Skeletal muscle tissue (tissue), 4 donors: Measurements from ENCODE around the gene PPP1R16B. TPM values are rescaled to one million over a fixed set of nuclear protein-coding genes. Genes with fewer than 3 reads are reported as not detected.
A peak's percentile ranks its signal among the peaks of the same experiment; 100 is the strongest.

ENCODE experiments used
- H3K27ac ChIP-seq: one replicate; pipeline ENCODE4 v1.7.0; 2013; ENCODE audit warnings: mild to moderate bottlenecking, low read depth, low read length, inconsistent platforms
- H3K27me3 ChIP-seq, 3 donors: one replicate each; pipeline ENCODE4 v1.7.0; 2013; ENCODE audit warnings: low read length in 3 of 3; ENCODE audit not compliant: control insufficient read depth in 3 of 3, insufficient read depth in 3 of 3
- H3K36me3 ChIP-seq, 3 donors: one replicate each; pipeline ENCODE4 v1.7.0; 2013; ENCODE audit warnings: low read length in 3 of 3; ENCODE audit not compliant: control insufficient read depth in 3 of 3, insufficient read depth in 3 of 3
- H3K4me1 ChIP-seq, 3 donors: one replicate each; pipeline ENCODE4 v1.7.0; 2013; ENCODE audit warnings: low read length in 3 of 3, mild to moderate bottlenecking in 3 of 3; ENCODE audit not compliant: control insufficient read depth in 3 of 3, insufficient read depth in 3 of 3
- H3K4me3 ChIP-seq, 3 donors: one replicate each; pipeline ENCODE4 v1.7.0; 2013; ENCODE audit warnings: low read length in 3 of 3
- H3K9ac ChIP-seq, 3 donors: one replicate each; pipeline ENCODE4 v1.7.0; 2013; ENCODE audit warnings: low read length in 3 of 3, mild to moderate bottlenecking in 3 of 3, moderate library complexity in 2 of 3, low read depth in 1 of 3
- H3K9me3 ChIP-seq, 3 donors: one replicate each; pipeline ENCODE4 v1.7.0; 2013; ENCODE audit warnings: low read length in 3 of 3; ENCODE audit not compliant: control insufficient read depth in 3 of 3
- total RNA-seq: library from RNA; depleted of rRNA; stranded (reverse); fragments of >200 nt; gene quantifications from one replicate; pipeline ENCODE4 v1.2.3, GENCODE V29; 2014
- donor health status: Osteomylitis.

PPP1R16B gene
- total RNA-seq, 1 donor from 2014 or later: 4.2 TPM

DNA sequence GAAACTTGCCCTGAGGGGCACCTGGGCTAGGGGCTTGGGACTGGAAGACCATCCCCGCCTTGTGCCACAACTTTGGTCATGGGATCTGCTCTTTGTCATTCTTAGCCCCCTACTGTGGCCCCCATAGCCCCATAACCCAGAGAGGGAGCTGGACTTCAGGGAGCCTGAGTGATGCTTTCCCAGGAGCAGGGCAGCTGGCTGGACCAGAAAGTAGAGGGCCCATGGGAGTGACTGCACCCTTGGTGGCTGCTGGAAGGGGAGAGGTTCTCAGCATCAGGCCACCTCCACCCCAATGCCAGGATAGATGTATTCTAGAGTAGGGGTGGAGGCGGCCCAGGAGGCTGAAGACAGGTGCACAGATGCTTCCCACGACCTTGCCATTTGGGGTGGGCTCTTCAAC lies 114.9 kb downstream of the PPP1R16B start:
- H3K9ac ChIP-seq: no peak overlapping the region
- H3K4me1 ChIP-seq: no peaks in the 10 kb centered on the region
- H3K9me3 ChIP-seq: no peaks in the 10 kb centered on the region
- H3K36me3 ChIP-seq: no peaks in the 10 kb centered on the region
- H3K4me3 ChIP-seq: no peak overlapping the region
- H3K27me3 ChIP-seq: peaks cover 11 to 13% (median 12%) of the 10 kb centered on the region in 3 donors
- no peak overlapping the region for H3K27ac ChIP-seq

DNA sequence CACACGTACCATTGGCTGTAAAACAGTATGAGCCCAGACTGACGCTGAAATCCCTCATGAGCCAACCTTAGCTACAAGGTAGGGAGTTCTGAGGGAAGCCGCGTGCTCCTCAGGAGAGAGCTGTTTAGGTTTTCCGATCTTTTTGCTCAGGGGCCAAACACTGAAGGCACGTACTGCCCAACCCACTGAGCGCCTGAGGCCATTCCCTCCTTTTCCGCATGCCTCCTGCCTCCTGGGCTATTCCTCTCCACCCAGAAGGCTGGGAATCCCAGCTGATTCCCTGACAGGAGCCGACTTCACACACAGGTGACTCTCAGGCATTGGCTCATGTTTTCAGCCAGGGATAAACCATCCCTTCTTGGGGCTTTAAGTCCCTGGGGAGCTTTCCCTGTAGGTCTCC lies 115.4 kb downstream of the PPP1R16B start:
- no peaks in the 10 kb centered on the region for H3K9me3 ChIP-seq
- H3K36me3 ChIP-seq: no peaks in the 10 kb centered on the region
- peaks cover 0 to 1% (median 0%) of the 10 kb centered on the region in 3 donors for H3K4me1 ChIP-seq
- no peak overlapping the region for H3K9ac ChIP-seq
- H3K4me3 ChIP-seq: no peak overlapping the region
- no peak overlapping the region for H3K27ac ChIP-seq
- peaks cover 11 to 13% (median 12%) of the 10 kb centered on the region in 3 donors for H3K27me3 ChIP-seq

DNA sequence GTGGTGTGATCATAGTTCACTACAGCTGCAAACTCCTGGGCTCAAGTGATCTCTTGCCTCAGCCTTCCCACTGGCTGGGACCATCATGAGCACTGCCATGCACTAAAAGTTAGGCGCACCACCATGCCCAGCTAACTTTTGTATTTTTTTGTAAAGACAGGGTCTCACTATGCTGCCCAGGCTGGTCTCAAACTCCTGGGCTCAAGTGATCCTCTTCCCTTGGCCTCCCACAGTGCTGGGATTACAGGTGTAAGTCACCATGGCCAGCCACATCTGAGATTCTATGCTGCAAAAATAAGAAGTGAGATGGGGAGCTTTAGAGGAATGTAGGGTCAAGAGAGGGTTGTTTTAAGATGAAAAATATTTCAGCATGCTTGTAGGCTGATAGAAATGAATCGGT lies 119.2 kb downstream of the PPP1R16B start:
- Histone ChIP-seq H3K27ac (no peak overlapping the region), H3K27me3 (peaks cover 11 to 27% (median 22%) of the 10 kb centered on the region in 3 donors), H3K9me3 (no peaks in the 10 kb centered on the region), H3K4me3 (no peak overlapping the region), H3K9ac (no peak overlapping the region), H3K36me3 (no peaks in the 10 kb centered on the region), H3K4me1 (peaks cover 8 to 15% (median 9%) of the 10 kb centered on the region in 3 donors)

DNA sequence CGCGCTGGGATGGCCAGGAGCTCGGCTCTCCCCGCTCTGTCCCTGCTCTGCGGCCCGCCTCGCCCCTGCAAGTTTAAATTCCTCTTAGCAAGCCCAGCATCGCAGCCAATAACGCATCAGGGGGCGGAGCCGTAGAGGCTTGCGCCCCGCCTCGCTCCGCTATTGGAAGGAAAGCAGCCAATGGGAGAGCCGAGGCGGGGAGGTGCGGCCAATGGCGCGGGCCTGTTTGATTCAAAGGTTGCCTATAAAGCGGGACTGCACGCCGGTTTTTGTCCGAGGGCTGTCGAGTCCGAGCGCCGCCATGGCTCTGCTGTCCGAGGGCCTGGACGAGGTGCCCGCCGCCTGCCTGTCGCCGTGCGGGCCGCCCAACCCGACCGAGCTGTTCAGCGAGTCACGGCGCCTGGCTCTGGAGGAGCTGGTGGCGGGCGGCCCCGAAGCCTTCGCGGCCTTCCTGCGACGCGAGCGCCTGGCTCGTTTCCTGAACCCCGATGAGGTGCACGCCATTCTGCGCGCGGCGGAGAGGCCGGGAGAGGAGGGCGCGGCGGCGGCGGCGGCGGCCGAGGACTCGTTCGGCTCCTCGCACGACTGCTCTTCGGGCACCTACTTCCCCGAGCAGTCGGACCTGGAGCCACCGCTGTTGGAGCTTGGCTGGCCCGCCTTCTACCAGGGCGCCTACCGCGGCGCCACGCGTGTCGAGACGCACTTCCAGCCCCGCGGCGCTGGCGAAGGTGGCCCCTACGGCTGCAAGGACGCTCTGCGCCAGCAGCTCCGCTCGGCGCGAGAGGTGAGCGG lies 120.8 kb downstream of the PPP1R16B start, which contains the start of gene FAM83D:
FAM83D (plus strand) TSS at position 276 of the 792 bp plus-strand sequence; CDS start at position 302, 26 bp downstream.
- Histone ChIP-seq H3K4me3 (peak within 1 kb of the TSS; percentile 19 to 73 (median 69)), H3K9me3 (no peaks in the 10 kb centered on the region), H3K27me3 (peaks cover 0 to 21% (median 15%) of the 10 kb centered on the region in 3 donors), H3K27ac (no peak within 1 kb of the TSS), H3K9ac (peak within 1 kb of the TSS in 2 of 3 donors; percentile 38 to 68), H3K36me3 (no peaks in the 10 kb centered on the region), H3K4me1 (peaks cover 8 to 15% (median 9%) of the 10 kb centered on the region in 3 donors)

DNA sequence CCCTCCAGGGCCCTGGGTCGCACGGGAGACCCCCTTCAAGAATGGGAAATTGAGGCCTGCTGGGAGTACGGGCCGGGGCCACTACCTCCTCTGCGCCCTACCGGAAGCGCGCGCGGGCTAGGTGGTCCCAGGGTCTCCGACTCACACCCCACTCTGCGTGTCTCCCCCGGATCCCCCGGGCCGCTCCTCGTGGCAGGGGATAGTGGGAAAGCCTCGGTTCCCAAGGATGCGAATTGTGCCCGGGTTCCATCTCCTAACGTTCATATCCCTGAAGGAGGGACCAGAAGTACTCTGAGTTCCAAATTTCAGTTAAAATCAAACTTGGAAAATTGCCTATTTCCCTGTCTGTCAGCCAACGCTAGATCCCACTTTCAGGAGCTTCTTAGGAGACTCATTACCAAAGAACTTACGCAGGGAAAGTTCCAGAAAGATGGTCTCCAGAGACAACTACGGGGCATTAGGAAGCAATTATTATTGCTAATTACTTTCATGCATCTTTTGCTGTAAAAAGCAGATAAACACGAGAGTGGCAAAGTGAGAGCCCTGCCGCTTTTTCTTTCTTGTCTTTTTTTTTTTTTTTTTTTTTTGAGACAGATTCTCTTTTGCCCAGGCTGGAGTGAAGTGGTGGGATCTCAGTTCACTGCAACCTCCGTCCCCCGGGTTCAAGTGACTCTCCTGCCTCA lies 121.6 kb downstream of the PPP1R16B start:
- Histone ChIP-seq H3K9me3 (no peaks in the 10 kb centered on the region), H3K27me3 (peaks cover 0 to 16% (median 15%) of the 10 kb centered on the region in 3 donors), H3K4me3 (peak overlapping the region; percentile 19 to 73 (median 69)), H3K9ac (peak overlapping the region in 2 of 3 donors; percentile 38 to 68), H3K4me1 (peaks cover 8 to 15% (median 9%) of the 10 kb centered on the region in 3 donors), H3K27ac (no peak overlapping the region), H3K36me3 (no peaks in the 10 kb centered on the region)

DNA sequence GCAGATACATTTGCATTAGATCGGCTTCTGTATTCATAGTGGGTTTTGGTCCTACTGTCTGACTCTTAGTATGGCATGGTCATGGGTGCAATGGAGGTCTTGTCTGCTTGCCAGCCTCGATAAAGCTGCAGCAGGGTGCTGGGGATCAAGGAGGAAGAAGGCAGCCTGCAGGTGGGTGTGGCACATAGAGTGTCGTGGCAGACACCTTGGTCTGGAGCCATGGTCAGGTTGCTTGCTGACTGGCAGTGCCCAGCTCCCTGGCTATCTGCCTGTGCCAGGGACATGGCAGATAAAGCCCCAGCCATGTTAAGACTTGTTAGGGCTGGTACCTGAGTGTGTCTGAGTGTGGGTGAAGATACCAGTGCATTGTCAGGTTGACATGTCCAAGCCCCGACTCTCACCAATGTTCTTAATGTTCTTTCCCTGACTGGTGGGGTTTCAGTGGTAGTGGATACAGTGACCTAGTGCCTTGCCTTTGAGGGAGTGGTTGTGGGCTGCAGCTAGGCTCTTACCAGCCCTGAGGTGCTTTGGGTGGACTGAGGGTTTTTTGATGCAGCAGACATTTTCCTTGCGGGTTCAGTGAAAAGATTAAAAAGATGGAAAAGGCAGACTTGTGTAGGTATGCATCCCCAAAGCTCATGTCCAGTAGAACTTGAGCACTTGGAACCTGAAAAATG lies 122.5 kb downstream of the PPP1R16B start:
- no peak overlapping the region for H3K27ac ChIP-seq
- no peak overlapping the region for H3K4me3 ChIP-seq
- H3K36me3 ChIP-seq: no peaks in the 10 kb centered on the region
- H3K9ac ChIP-seq: no peak overlapping the region
- no peaks in the 10 kb centered on the region for H3K9me3 ChIP-seq
- peaks cover 8 to 15% (median 9%) of the 10 kb centered on the region in 3 donors for H3K4me1 ChIP-seq
- H3K27me3 ChIP-seq: peaks cover 0 to 16% (median 15%) of the 10 kb centered on the region in 3 donors

DNA sequence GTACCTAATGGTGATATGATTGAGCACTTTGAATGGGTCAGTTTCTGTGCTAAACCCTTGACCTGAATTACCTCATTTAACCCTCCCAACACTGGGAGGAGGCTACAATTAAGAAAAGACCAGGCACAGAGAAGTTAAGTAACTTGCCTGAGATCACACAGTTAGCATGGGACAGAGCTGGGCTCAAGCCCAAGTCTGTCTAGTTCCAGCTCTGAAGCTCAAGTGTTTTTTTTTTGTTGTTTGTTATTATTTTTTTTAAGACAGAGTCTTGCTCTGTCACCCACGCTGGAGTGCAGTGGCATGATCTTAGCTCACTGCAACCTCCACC lies 124.7 kb downstream of the PPP1R16B start:
- no peak overlapping the region for H3K9ac ChIP-seq
- peaks cover 0 to 16% (median 15%) of the 10 kb centered on the region in 3 donors for H3K27me3 ChIP-seq
- H3K9me3 ChIP-seq: no peaks in the 10 kb centered on the region
- H3K36me3 ChIP-seq: no peaks in the 10 kb centered on the region
- H3K27ac ChIP-seq: no peak overlapping the region
- no peak overlapping the region for H3K4me3 ChIP-seq
- H3K4me1 ChIP-seq: peaks cover 8 to 15% (median 9%) of the 10 kb centered on the region in 3 donors

DNA sequence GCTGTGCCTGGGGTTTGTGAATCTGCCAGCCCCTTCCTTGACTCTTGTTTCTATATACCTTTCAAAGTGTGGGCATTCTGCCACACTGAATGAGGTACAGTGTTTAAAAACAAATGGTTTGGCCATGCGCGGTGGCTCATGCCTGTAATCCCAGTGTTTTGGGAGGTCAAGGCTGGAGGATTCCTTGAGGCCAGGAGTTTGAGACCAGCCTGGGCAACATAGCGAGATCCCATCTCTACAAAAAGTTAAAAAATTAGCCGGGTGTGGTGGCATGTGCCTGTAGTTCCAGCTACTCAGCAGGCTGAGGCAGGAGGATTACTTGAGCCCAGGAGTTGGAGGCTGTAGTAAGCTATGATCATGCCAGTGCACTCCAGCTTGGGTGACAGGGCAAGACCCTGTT lies 126.5 kb downstream of the PPP1R16B start:
- no peak overlapping the region for H3K27ac ChIP-seq
- peaks cover 3 to 4% (median 3%) of the 10 kb centered on the region in 3 donors for H3K4me1 ChIP-seq
- no peak overlapping the region for H3K9ac ChIP-seq
- no peaks in the 10 kb centered on the region for H3K36me3 ChIP-seq
- peaks cover 0 to 14% (median 13%) of the 10 kb centered on the region in 3 donors for H3K27me3 ChIP-seq
- H3K9me3 ChIP-seq: no peaks in the 10 kb centered on the region
- H3K4me3 ChIP-seq: no peak overlapping the region

DNA sequence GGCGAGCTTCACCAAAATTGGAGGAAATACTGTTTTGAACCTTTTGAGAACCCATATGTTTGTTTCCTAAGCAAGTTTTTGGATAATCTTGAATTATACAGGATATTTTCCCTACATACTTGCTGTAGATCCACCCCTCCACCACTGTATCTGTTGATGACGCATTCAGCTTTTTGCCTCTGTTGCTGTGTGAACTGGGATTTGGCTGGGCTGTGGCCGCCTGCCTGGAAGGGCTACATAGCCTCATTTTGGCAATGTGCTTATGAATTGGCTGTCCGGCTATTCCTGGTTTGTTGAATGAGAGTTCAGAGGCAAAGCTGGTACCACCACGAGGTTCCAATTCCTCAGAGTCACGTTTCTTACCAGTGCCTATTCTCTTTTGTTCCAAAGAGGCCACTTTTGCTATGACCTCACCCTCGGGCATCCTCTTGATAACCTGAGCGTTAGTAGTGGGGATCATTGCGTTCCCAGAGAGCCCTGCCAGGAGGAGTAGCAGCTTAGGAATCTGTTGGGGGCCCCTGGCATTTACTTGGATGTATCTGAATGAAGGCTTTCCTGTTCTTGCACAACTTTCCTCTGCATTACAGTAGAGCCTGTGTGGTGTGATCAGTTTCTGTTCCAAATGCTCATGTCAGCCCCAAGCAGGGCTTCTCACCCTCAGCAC lies 127.1 kb downstream of the PPP1R16B start:
- Histone ChIP-seq H3K9me3 (no peaks in the 10 kb centered on the region), H3K36me3 (no peaks in the 10 kb centered on the region), H3K27me3 (peaks cover 0 to 11% (median 10%) of the 10 kb centered on the region in 3 donors), H3K27ac (no peak overlapping the region), H3K4me3 (no peak overlapping the region), H3K9ac (no peak overlapping the region), H3K4me1 (no peaks in the 10 kb centered on the region)
